ENCODE data around the gene GLE1.

DNA sequence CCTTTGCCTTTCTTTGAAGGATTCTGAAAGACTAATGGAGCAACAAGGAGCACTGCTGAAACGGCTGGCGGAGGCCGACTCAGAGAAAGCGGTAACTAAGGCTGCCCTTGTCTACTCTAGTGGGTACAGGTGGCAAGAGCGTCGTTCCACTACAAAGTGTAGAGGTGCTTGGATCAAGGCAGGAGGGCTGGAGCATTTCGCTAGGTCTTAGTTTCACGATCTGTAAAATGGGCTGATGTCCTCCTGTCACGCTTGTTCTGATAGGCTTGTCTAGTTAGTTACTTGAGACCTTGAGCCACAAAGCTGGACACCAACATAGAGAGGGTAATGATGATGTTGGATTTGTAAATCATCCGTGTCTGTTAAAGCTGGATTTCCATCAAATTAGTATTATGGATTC, 23.0 kb upstream of the GLE1 start:
- TF ChIP-seq, protein P1, sequence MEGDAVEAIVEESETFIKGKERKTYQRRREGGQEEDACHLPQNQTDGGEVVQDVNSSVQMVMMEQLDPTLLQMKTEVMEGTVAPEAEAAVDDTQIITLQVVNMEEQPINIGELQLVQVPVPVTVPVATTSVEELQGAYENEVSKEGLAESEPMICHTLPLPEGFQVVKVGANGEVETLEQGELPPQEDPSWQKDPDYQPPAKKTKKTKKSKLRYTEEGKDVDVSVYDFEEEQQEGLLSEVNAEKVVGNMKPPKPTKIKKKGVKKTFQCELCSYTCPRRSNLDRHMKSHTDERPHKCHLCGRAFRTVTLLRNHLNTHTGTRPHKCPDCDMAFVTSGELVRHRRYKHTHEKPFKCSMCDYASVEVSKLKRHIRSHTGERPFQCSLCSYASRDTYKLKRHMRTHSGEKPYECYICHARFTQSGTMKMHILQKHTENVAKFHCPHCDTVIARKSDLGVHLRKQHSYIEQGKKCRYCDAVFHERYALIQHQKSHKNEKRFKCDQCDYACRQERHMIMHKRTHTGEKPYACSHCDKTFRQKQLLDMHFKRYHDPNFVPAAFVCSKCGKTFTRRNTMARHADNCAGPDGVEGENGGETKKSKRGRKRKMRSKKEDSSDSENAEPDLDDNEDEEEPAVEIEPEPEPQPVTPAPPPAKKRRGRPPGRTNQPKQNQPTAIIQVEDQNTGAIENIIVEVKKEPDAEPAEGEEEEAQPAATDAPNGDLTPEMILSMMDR (IDR thresholded peaks at IDR 0.05; ENCODE audit: low read depth, low read length) = no peak
- TF ChIP-seq EZH2phosphoT487 (IDR thresholded peaks at IDR 0.05; ENCODE audit: low read depth) = no peak

Measured in OCI-LY3 (cell line).